Measurements from ENCODE around the gene PPP2R5B.
"Not testable (repeated sequence)": the region's sequence is repeated elsewhere in the genome, so short reads cannot be mapped to it uniquely, and the experiment has no call there.

PPP2R5B gene

DNA sequence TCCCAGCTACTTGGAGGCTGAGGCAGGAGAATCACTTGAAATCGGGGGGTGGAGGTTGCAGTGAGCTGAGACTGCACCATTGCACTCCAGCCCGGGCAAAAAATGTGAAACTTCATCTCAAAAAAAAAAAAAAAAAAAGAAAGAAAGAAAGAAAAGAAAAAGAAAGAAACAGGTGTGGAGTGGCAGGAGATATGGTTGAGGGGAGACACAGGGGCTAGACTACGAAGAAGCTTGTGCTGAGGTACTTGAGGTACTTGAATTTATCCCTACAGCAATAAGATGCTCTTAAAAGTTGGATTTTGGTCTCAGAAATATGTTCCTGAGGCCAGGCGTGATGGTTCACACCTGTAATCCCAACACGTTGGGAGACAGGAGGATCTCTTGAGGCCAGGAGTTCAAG, 49.6 kb downstream of the PPP2R5B start:
- DNase-seq (ENCODE audit: low read depth in 3 of 3): no peak

DNA sequence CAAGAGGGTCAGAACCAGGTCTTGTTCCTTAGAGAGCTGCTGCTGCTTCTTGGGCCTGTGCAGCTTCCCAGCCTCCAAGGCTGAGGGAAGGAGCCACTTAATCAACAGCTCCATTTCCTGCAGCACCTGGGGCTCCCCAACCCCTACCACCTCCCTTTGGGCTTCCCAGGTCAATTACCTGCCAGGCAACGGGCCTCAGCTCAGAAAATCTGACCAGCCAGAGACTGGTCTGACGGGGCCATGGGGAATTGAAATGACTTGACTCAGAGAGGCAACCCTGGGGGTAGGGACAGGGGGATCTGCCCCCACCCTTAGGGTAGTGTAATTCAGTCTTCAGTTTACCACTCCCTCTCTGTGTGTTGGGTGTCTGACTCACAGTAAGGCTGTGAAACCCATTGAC, 52.2 kb downstream of the PPP2R5B start:
- DNase-seq (ENCODE audit: low read depth in 3 of 3): no peak

DNA sequence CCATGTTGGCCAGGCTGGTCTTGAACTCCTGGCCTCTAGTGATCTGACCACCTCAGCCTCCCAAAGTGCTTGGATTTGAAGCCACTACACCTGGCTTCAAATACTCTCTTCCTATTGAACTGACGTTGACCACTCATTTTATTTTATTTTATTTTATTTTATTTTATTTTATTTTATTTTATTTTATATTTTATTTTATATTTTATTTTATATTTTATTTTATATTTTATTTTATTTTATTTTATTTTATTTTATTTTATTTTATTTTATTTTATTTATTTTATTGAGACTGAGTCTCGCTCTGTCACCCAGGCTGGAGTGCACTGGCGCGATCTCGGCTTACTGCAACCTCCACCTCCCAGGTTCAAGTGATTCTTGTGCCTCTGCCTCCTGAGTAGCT, 58.9 kb downstream of the PPP2R5B start:
- DNase-seq (ENCODE audit: low read depth in 3 of 3): not testable (repeated sequence)

All from stimulated activated CD4-positive, alpha-beta T cell treated with anti-CD3 and anti-CD28 coated beads, TNF-alpha, amount 100 ng/mL, for 48 hours (primary cell).